T-helper 22 cell (primary cell): ENCODE results near the gene AGPS.
"Not testable (repeated sequence)": the region's sequence is repeated elsewhere in the genome, so short reads cannot be mapped to it uniquely, and the experiment has no call there.

ENCODE experiments used
- DNase-seq: peaks from one replicate; pipeline ENCODE4 v3.0.0-alpha.2; 2020; ENCODE audit warnings: low read depth

AGPS gene

GRCh38 chr2:177529166-177529565 lies 136.6 kb downstream of the AGPS start:
- DNase-seq = no peak

- no peak for DNase-seq
Observed at GRCh38 chr2:177530561-177530960, 138.0 kb downstream of the AGPS start.

- DNase-seq = no peak
Observed at GRCh38 chr2:177531706-177532105, 139.1 kb downstream of the AGPS start.

GRCh38 chr2:177532567-177532966 lies 140.0 kb downstream of the AGPS start:
- DNase-seq = no peak

DNA sequence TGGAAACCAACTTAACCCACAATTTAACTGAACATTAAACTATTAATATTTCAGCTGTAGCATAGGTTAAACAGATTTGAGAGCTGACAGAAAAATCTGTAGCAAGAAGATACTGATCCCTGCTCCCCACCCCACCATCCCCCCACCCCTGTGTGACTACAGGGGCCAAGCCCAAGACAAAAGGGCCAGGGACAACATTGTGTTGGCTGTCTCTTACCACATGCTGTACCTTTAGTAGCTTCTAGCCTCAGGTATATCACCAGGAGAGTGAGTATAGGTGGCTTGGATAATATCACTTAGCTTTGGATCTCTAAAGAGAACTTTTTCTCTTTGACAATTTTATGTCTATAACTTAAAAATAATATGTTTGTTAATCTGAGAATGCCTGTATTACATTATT lies 140.7 kb downstream of the AGPS start:
- no peak for DNase-seq

GRCh38 chr2:177535000-177535399 lies 142.4 kb downstream of the AGPS start:
- DNase-seq = no peak

DNA sequence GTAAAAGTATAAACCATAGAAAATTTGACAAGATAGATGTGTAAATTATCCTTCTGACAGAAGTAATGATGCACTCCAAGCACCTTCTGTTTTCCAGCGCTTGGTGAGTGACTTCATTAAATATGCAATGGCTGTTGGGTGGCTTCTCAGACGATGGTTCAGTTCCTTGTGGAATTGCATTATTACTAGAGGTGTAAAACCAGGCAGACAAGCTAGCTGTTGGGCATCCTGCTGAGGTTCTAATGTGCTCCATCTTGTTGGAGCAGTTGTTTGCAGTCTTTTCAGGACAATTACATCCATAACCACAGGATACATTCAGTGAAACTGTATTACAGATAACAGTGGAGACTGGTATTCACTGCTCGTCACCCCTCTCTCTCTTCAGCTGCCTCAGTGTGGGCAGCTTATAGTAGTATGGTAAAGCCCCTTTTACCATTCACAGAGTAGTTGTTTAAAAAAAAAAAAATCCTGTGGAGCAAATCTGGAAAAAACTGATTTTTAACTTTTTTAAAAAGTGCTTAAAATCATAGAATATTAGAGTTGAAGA lies 143.5 kb downstream of the AGPS start:
- no peak for DNase-seq

GRCh38 chr2:177537213-177537612 lies 144.6 kb downstream of the AGPS start:
- DNase-seq = no peak

DNA sequence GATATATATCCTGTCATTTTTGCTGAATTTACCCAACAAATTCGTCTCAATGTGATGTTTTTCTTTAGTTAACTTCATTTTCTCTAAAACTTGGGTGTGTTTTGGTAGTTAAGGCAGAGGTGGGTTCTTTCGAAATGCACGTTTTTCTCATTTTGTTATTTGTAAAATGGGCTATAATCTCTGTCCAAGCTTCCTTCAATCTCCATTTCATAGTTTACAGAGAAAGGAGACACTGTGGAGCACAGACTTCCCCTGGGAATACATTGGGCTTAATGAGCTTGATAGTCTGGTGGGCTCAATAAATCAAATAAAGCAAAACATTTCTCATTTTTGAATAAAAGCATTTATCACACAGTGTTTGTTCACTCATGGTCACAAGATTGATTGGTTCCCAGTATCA lies 145.1 kb downstream of the AGPS start:
- no peak for DNase-seq

- DNase-seq = no peak
Observed at GRCh38 chr2:177538323-177538722, 145.8 kb downstream of the AGPS start.

DNA sequence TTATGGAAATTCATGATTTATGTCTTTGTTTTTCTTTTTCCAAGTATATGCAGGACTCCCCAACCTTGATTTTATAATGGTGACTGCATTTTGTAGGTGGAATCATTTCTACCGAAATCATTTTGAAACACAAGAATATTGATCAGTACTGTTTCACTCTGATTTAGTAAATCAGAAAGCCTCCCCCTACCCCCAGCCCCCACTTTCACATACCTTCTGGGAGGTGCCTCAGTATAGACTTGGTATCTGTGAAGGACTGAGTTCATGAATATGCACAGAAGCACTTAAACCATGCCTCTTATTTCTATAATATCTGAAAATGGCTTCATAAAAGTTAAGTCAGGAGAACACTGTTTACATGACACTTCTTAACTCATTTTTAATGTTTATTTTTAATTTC lies 147.7 kb downstream of the AGPS start:
- no peak for DNase-seq

DNA sequence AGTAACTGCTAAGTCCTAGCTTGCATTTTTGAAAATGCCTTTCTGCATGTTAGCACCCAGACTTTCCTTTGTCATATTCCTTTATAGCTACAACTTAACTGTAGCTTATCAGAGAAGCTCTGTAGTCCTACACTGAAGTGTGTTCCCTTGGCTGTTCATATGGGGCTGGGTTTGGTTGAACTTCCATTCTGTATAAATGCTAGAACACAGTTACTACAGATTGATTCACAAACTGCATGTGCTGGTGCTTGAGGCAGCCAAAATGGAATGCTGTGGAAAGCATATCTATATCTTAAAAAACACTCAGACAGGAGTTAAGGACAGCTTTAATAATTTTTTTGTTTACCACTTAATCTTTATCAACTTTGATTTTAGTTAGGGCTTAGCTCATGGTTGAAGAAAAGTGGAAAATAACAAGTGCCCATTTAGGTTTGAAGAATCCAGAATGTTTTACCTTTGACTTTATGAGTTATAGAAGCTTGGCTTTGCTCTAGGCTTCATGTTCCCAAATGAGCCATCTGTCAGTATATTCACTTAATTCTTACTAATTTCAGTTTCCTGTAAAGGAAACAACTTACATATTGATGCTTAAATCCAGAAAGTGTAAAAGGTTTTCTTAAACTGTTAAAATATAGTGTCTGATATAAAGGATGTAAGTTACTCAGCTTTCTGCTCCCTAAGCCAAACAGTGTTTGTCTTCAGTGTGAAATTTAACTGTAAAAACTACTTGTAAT lies 148.9 kb downstream of the AGPS start:
- no peak for DNase-seq

DNA sequence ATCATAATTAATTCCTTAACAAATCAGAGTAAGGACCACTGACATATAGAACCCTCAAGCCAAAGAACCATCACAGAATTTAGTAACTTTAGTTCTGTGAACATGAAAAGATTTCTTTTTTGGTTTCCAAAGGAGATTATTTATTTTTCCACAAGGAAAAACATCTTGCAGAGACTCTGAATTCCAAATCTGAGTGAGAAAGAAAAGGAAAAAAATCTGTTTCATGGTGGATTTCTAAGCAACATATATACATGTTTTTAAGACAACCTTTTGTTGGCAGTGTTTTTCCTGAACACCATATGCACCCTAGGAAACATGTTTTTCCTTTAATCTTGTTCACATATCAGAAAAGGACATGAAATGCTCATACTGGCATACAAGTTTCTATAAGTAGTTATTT lies 149.8 kb downstream of the AGPS start:
- DNase-seq = no peak

- DNase-seq = no peak
Observed at GRCh38 chr2:177543007-177543760, 150.6 kb downstream of the AGPS start.

GRCh38 chr2:177545143-177545542 lies 152.6 kb downstream of the AGPS start:
- DNase-seq = no peak

GRCh38 chr2:177545981-177546585 lies 153.5 kb downstream of the AGPS start:
- DNase-seq = no peak

DNA sequence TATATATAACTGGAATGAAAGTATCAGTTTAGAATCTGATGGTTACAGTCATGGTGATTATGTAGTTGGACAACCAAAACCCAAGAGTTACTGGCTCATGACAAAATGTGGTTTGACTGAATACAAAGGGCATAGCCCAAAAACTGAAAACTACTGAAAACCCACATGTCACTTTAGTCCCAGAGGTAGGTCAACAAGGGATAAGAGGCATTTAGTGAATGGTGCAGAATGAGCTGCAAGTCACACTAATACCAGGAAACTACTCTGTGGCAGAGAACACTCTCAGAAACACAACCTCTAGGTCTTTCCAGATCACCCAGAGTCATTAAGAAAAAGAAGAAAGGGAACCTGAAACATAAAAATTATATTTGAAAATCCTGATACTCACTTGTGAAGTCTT lies 154.5 kb downstream of the AGPS start:
- no peak for DNase-seq

GRCh38 chr2:177547772-177548171 lies 155.2 kb downstream of the AGPS start:
- no peak for DNase-seq

- no peak for DNase-seq
Observed at GRCh38 chr2:177548636-177549035, 156.1 kb downstream of the AGPS start.

- no peak for DNase-seq
Observed at GRCh38 chr2:177549171-177549570, 156.6 kb downstream of the AGPS start.

DNA sequence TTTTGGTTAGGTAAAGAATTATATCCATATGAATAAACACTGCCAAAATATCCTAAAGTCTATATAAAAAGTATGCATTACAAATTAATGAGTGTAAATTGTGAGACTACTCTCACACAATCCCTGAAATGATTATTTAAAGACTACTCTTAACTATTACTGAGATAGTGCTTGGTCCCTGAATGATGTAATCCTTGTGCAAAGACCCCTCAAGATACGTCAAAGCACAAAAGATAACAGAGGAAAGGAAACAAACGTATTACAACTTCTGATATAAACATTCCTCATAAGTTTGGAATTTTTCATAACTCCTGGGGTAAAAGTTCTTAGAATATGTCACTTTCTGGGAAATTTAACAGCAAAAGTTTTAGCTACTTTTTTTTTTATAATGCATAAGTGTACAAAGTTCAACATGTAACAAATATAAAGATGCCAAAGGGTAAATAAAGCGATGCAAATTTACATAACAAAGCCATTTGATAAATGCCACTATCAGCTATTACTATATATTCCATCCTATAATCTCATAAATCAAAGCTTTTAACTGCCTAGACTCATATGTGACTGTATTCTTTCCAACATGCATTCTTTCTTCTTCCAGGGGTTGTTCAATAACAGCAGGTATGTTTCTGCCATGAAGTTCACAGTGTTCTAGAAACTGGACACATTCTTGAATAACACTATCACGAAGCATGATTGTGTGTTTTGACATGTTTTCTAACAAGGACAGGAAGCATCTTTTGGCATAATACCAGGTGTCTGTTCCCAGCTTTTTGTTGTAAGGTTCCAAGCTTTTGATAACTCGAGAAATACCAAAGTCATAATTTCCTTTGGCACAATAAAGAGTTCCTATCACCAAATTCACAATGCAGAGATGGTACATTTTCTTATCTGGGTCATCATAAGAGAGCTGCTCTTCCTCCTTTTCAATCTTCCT lies 158.0 kb downstream of the AGPS start:
- DNase-seq = no peak

DNA sequence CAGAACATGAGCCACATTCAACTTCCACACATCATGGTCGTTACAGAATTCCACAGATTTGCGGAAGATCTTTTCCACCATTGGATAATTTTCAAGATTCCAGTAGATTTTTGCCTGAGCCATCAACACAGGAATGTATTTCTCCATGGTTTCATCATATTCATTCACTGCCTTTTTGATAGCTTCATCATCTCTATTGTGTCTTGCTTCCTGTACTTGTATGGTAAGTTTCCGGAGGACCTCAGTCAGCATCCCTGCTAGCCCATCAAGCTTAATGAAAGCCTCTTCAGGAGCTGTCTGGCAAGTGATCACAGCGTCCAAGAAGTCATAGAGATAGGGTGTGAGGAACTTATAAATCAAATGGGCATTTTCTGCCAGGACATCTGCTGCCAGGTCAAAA lies 158.8 kb downstream of the AGPS start:
- DNase-seq = not testable (repeated sequence)
